HG02852 (cell line): ENCODE data around the gene DOCK4.
"Not testable (repeated sequence)": the region's sequence is repeated elsewhere in the genome, so short reads cannot be mapped to it uniquely, and the experiment has no call there.

Source experiments
- ATAC-seq: cut with Tn5 transposase; IDR thresholded peaks from one replicate; pipeline ENCODE4 v1.9.1; 2021; ENCODE audit warnings: mild to moderate bottlenecking, moderate library complexity; ENCODE audit not compliant: unreplicated experiment

Gene DOCK4

GRCh38 chr7:112206238-112206990 is at the start of gene DOCK4, which contains the start of gene ZNF277:
TSS of gene DOCK4 (minus strand) at chr7:112206399. CDS start at chr7:112206138, 261 bp downstream.
TSS of gene ZNF277 (plus strand) at chr7:112206695. CDS start at chr7:112206717, 22 bp downstream.
- ATAC-seq = peak; percentile 91

- ATAC-seq = no peak
Measured at GRCh38 chr7:112255388-112255720, 49.2 kb upstream of the DOCK4 start.

GRCh38 chr7:112254709-112255387 is 48.6 kb upstream of the DOCK4 start:
- no peak for ATAC-seq

GRCh38 chr7:112254156-112254555 is 48.0 kb upstream of the DOCK4 start:
- ATAC-seq = no peak

GRCh38 chr7:112252691-112253090 is 46.5 kb upstream of the DOCK4 start:
- ATAC-seq = no peak

GRCh38 chr7:112252141-112252540 is 45.9 kb upstream of the DOCK4 start:
- no peak for ATAC-seq

GRCh38 chr7:112249967-112250366 is 43.8 kb upstream of the DOCK4 start:
- ATAC-seq = not testable (repeated sequence)

- ATAC-seq = no peak
Measured at GRCh38 chr7:112248598-112248997, 42.4 kb upstream of the DOCK4 start.

- no peak for ATAC-seq
Measured at GRCh38 chr7:112238852-112239610, 32.8 kb upstream of the DOCK4 start.

GRCh38 chr7:112238330-112238729 is 32.1 kb upstream of the DOCK4 start:
- ATAC-seq = no peak

GRCh38 chr7:112236597-112236996 is 30.4 kb upstream of the DOCK4 start:
- ATAC-seq = no peak

- no peak for ATAC-seq
Measured at GRCh38 chr7:112234147-112234546, 27.9 kb upstream of the DOCK4 start.

- ATAC-seq = no peak
Measured at GRCh38 chr7:112233048-112233697, 27.0 kb upstream of the DOCK4 start.

GRCh38 chr7:112232212-112232978 is 26.2 kb upstream of the DOCK4 start:
- no peak for ATAC-seq

GRCh38 chr7:112228632-112229031 is 22.4 kb upstream of the DOCK4 start:
- no peak for ATAC-seq

- ATAC-seq = no peak
Measured at GRCh38 chr7:112226701-112227276, 20.6 kb upstream of the DOCK4 start.

GRCh38 chr7:112225006-112225405 is 18.8 kb upstream of the DOCK4 start:
- ATAC-seq = no peak

- ATAC-seq = no peak
Measured at GRCh38 chr7:112224186-112224585, 18.0 kb upstream of the DOCK4 start.

- ATAC-seq = no peak
Measured at GRCh38 chr7:112223310-112223709, 17.1 kb upstream of the DOCK4 start.

GRCh38 chr7:112220877-112221434 is 14.8 kb upstream of the DOCK4 start:
- ATAC-seq = no peak
